PC-3 (cell line): ENCODE data around the gene DCDC2B. TPM values are rescaled to one million over a fixed set of nuclear protein-coding genes. Genes with fewer than 3 reads are reported as not detected.

Experiments used
- ATAC-seq: fragments of 200-7000 bp; cut with Tn5 transposase; 2 replicates; pipeline ENCODE4 v1.9.1; 2020; ENCODE audit warnings: mild to moderate bottlenecking, moderate library complexity
- BruUV-seq: library from RNA; stranded (reverse); fragments of 400-500 nt; replicated peaks from 2 replicates; lab custom pipeline; 2021; lab: Mats Ljungman, UMichigan
- CTCF ChIA-PET: fragments of 300-600 bp; sonication (Branson Sonifier 250); formaldehyde crosslinking; loops from one replicate; lab custom pipeline; 2022; ENCODE audit warnings: antibody characterized with exemption; lab: Charles Lee
- POLR2A ChIA-PET: fragments of 300-600 bp; sonication (Branson Sonifier 250); formaldehyde crosslinking; loops from one replicate; lab custom pipeline; 2022; ENCODE audit warnings: antibody characterized with exemption; ENCODE audit not compliant: unreplicated experiment; lab: Charles Lee
- DNase-seq: peaks from one replicate; pipeline ENCODE4 v3.0.0-alpha.2; 2015
- H2AFZ ChIP-seq: fragments of 300-600 bp; sonication (generic); 2 replicates; pipeline ENCODE4 v1.6.0; 2016; ENCODE audit warnings: antibody characterized with exemption, low read length
- H3F3A ChIP-seq: fragments of 300-600 bp; sonication (generic); one replicate; pipeline ENCODE4 v1.6.0; 2017; ENCODE audit warnings: antibody characterized with exemption, low read length, control low read depth, mild to moderate bottlenecking; ENCODE audit not compliant: unreplicated experiment
- H3K27ac ChIP-seq: fragments of 300-600 bp; sonication (generic); 2 replicates; pipeline ENCODE4 v1.5.1; 2016; ENCODE audit warnings: mild to moderate bottlenecking, low read length
- H3K27me3 ChIP-seq: fragments of 300-600 bp; sonication (generic); 2 replicates; pipeline ENCODE4 v1.6.1; 2016; ENCODE audit warnings: low read length, mixed read lengths
- H3K36me3 ChIP-seq: fragments of 300-600 bp; sonication (generic); 2 replicates; pipeline ENCODE4 v1.6.1; 2016; ENCODE audit warnings: low read depth, mixed run types, low read length, mixed read lengths
- H3K4me1 ChIP-seq: fragments of 300-600 bp; sonication (generic); 2 replicates; pipeline ENCODE4 v1.5.1; 2016; ENCODE audit warnings: low read length; ENCODE audit not compliant: insufficient read depth
- H3K4me2 ChIP-seq: fragments of 300-600 bp; sonication (generic); 2 replicates; pipeline ENCODE4 v1.6.0; 2016; ENCODE audit warnings: low read length
- H3K4me3 ChIP-seq: fragments of 300-600 bp; sonication (generic); 2 replicates; pipeline ENCODE4 v1.5.1; 2016; ENCODE audit warnings: mild to moderate bottlenecking, low read length, mixed read lengths
- H3K79me2 ChIP-seq: fragments of 300-600 bp; sonication (generic); 2 replicates; pipeline ENCODE4 v1.6.1; 2017; ENCODE audit warnings: low read length, mixed read lengths
- H3K9ac ChIP-seq: fragments of 300-600 bp; sonication (generic); 2 replicates; pipeline ENCODE4 v1.6.0; 2016; ENCODE audit warnings: mild to moderate bottlenecking, low read length
- H3K9me2 ChIP-seq: fragments of 300-600 bp; sonication (generic); replicated peaks from 2 replicates; pipeline ENCODE4 v1.6.1; 2016; ENCODE audit warnings: mixed run types, low read length, mixed read lengths
- H3K9me3 ChIP-seq: fragments of 300-600 bp; sonication (generic); 2 replicates; pipeline ENCODE4 v1.6.1; 2016; ENCODE audit warnings: low read length, mixed read lengths
- H4K20me1 ChIP-seq: fragments of 300-600 bp; sonication (generic); 2 replicates; pipeline ENCODE4 v1.6.1; 2016; ENCODE audit warnings: low read length, mixed read lengths
- CTCF ChIP-seq: fragments of 300-600 bp; sonication (generic); conservative IDR thresholded peaks from 2 replicates; pipeline ENCODE4 v1.5.1; 2017; ENCODE audit warnings: antibody characterized with exemption, low read depth, mild to moderate bottlenecking, low read length
- EZH2 ChIP-seq: fragments of 300-600 bp; sonication (generic); IDR thresholded peaks from one replicate; pipeline ENCODE4 v1.6.1; 2017; ENCODE audit warnings: antibody characterized with exemption, mild to moderate bottlenecking, low read length; ENCODE audit not compliant: unreplicated experiment
- EZH2phosphoT487 ChIP-seq: fragments of 300-600 bp; sonication (generic); IDR thresholded peaks from 2 replicates; pipeline ENCODE4 v1.6.1; 2018; ENCODE audit warnings: mild to moderate bottlenecking, antibody characterized with exemption, low read length, borderline replicate concordance
- intact Hi-C: fragments of 100-400 bp; cut with micrococcal nuclease; formaldehyde crosslinking; loops from 2 replicates; pipeline ENCODE4 v1.9.0; 2023
- total RNA-seq: library from RNA; depleted of rRNA; stranded (reverse); fragments of >200 nt; gene quantifications from 2 replicates; pipeline ENCODE4 v1.2.3, GENCODE V29; 2014

The DCDC2B gene
- total RNA-seq, 1 experiment from 2014 or later: not detected

- no peak; the same call in 1 of the 2 replicates for ATAC-seq
- ChIA-PET POLR2A (no interaction called here), CTCF (no interaction called here)
- TSS peak; percentile 5 for BruUV-seq
- Histone ChIP-seq H3K4me1 (peaks cover 34% of the 10 kb centered on the region), H3K9me2 (no peaks in the 10 kb centered on the region), H3K9me3 (no peaks in the 10 kb centered on the region), H3K4me3 (peak overlapping the region; percentile 83), H3F3A (no peaks in the 10 kb centered on the region), H3K9ac (peak overlapping the region; percentile 92), H3K27ac (no peak overlapping the region), H4K20me1 (no peaks in the 10 kb centered on the region), H3K36me3 (peaks cover 5% of the 10 kb centered on the region; the same call in 1 of the 2 replicates), H3K4me2 (peak overlapping the region; percentile 94), H3K79me2 (peaks cover 18% of the 10 kb centered on the region), H2AFZ (peak overlapping the region; percentile 87), H3K27me3 (no peaks in the 10 kb centered on the region)
- TF ChIP-seq CTCF (no peak), EZH2 (no peak), EZH2phosphoT487 (no peak)
- DNase-seq: no peak
- intact Hi-C loops: no loop called here
Observed at GRCh38 chr1:32204943-32205361, 3.9 kb upstream of the DCDC2B start.

GRCh38 chr1:32205401-32206370, 3.2 kb upstream of the DCDC2B start, which contains the start of gene IQCC:
IQCC (plus strand) TSS chr1:32205671; CDS start chr1:32205682, 11 bp downstream.
- ATAC-seq (peak; percentile 79), DNase-seq (peak; percentile 91)
- peaks cover 27% of the 10 kb centered on the region for H3K4me1 ChIP-seq
- H3K36me3 ChIP-seq: peaks cover 5% of the 10 kb centered on the region; the same call in 1 of the 2 replicates
- H4K20me1 ChIP-seq: no peaks in the 10 kb centered on the region
- H3K27me3 ChIP-seq: no peaks in the 10 kb centered on the region
- peak within 1 kb of the TSS; percentile 83 for H3K4me3 ChIP-seq
- peak within 1 kb of the TSS; percentile 92 for H3K9ac ChIP-seq
- no peak for TF ChIP-seq EZH2
- no peak for TF ChIP-seq CTCF
- TF ChIP-seq EZH2phosphoT487: no peak
- POLR2A ChIA-PET: no interaction called here
- H3K9me2 ChIP-seq: no peaks in the 10 kb centered on the region
- H3K4me2 ChIP-seq: peak within 1 kb of the TSS; percentile 94
- H3K79me2 ChIP-seq: peaks cover 18% of the 10 kb centered on the region
- H2AFZ ChIP-seq: peak within 1 kb of the TSS; percentile 87
- CTCF ChIA-PET: no interaction called here
- TSS peak; percentile 86 for BruUV-seq
- peak within 1 kb of the TSS; percentile 27; the same call in 1 of the 2 replicates for H3K27ac ChIP-seq
- H3K9me3 ChIP-seq: no peaks in the 10 kb centered on the region
- intact Hi-C loops: no loop called here
- no peaks in the 10 kb centered on the region for H3F3A ChIP-seq

- Histone ChIP-seq H2AFZ (no peak overlapping the region), H3K36me3 (peaks cover 5% of the 10 kb centered on the region; the same call in 1 of the 2 replicates), H3K9me3 (no peaks in the 10 kb centered on the region), H3K27me3 (no peaks in the 10 kb centered on the region), H3K9ac (no peak overlapping the region), H3K9me2 (no peaks in the 10 kb centered on the region), H3K79me2 (peaks cover 18% of the 10 kb centered on the region), H3K4me1 (peaks cover 22% of the 10 kb centered on the region), H3F3A (no peaks in the 10 kb centered on the region), H3K4me2 (no peak overlapping the region), H3K4me3 (no peak overlapping the region), H4K20me1 (no peaks in the 10 kb centered on the region), H3K27ac (no peak overlapping the region)
- BruUV-seq: no TSS peak
- ChIA-PET CTCF (no interaction called here), POLR2A (no interaction called here)
- intact Hi-C loops: no loop called here
- TF ChIP-seq EZH2 (no peak), CTCF (no peak), EZH2phosphoT487 (no peak)
- DNase-seq (no peak), ATAC-seq (no peak)
Observed at GRCh38 chr1:32208469-32208868, 420 bp upstream of the DCDC2B start.
